HuH-7.5 (cell line): ENCODE results near the gene RAB33B.
"Not testable (repeated sequence)": the region's sequence is repeated elsewhere in the genome, so short reads cannot be mapped to it uniquely, and the experiment has no call there.

ENCODE experiments used
- DNase-seq: peaks from one replicate; pipeline ENCODE4 v3.0.0; 2011; ENCODE audit warnings: low spot score

RAB33B gene

GRCh38 chr4:139464512-139464911, 10.6 kb downstream of the RAB33B start:
- not testable (repeated sequence) for DNase-seq

GRCh38 chr4:139465922-139466321, 12.0 kb downstream of the RAB33B start:
- DNase-seq = no peak

GRCh38 chr4:139468756-139469155, 14.8 kb downstream of the RAB33B start:
- DNase-seq = not testable (repeated sequence)

GRCh38 chr4:139469216-139469615, 15.3 kb downstream of the RAB33B start:
- DNase-seq = no peak

- no peak for DNase-seq
Measured at GRCh38 chr4:139469869-139470268, 15.9 kb downstream of the RAB33B start.

GRCh38 chr4:139470295-139470694, 16.4 kb downstream of the RAB33B start:
- DNase-seq = no peak

GRCh38 chr4:139470997-139471665, 17.2 kb downstream of the RAB33B start:
- DNase-seq = no peak

GRCh38 chr4:139472852-139473251, 18.9 kb downstream of the RAB33B start:
- DNase-seq = no peak

- no peak for DNase-seq
Measured at GRCh38 chr4:139476363-139476762, 22.4 kb downstream of the RAB33B start.

- no peak for DNase-seq
Measured at GRCh38 chr4:139481465-139481864, 27.5 kb downstream of the RAB33B start.

GRCh38 chr4:139483000-139483399, 29.1 kb downstream of the RAB33B start:
- no peak for DNase-seq

- DNase-seq = no peak
Measured at GRCh38 chr4:139484783-139485311, 30.9 kb downstream of the RAB33B start.

GRCh38 chr4:139488442-139488841, 34.5 kb downstream of the RAB33B start:
- DNase-seq = no peak

GRCh38 chr4:139489638-139490037, 35.7 kb downstream of the RAB33B start:
- no peak for DNase-seq

- no peak for DNase-seq
Measured at GRCh38 chr4:139492429-139492828, 38.5 kb downstream of the RAB33B start.

- DNase-seq = no peak
Measured at GRCh38 chr4:139493176-139493575, 39.3 kb downstream of the RAB33B start.

GRCh38 chr4:139499186-139499585, 45.3 kb downstream of the RAB33B start:
- DNase-seq = no peak

GRCh38 chr4:139501117-139501516, 47.2 kb downstream of the RAB33B start:
- DNase-seq = no peak

GRCh38 chr4:139501527-139501926, 47.6 kb downstream of the RAB33B start:
- no peak for DNase-seq

- no peak for DNase-seq
Measured at GRCh38 chr4:139501927-139502899, 48.3 kb downstream of the RAB33B start.

GRCh38 chr4:139503622-139504166, 49.8 kb downstream of the RAB33B start:
- no peak for DNase-seq

GRCh38 chr4:139506774-139507173, 52.9 kb downstream of the RAB33B start:
- no peak for DNase-seq
